ENCODE measurements around the gene VTCN1. TPM values are rescaled to one million over a fixed set of nuclear protein-coding genes. Genes with fewer than 3 reads are reported as not detected.

Gene VTCN1
- total and polyA plus RNA-seq, 2 of the 13 experiments (the other 11 are each of a cell fraction or from before 2014, with no cell fraction given) = not detected

GRCh38 chr1:117098287-117098890 is 112.3 kb downstream of the VTCN1 start:
- CTCF ChIA-PET (ENCODE audit: low intra/inter-chr PET ratio, low total read pairs) = no interaction called here
- H4K20me1 ChIP-seq (ENCODE audit: insufficient read depth, low read length) = no peaks in the 10 kb centered on the region
- H3K27me3 ChIP-seq (ENCODE audit: control insufficient read depth in 1 of 2, insufficient read depth in 2 of 2, low read length in 2 of 2) = no peaks in the 10 kb centered on the region
- no peaks in the 10 kb centered on the region for H3K9me3 ChIP-seq (ENCODE audit: low read length)
- no peak for FAIRE-seq
- H3K9ac ChIP-seq (ENCODE audit: insufficient read depth, low read depth, low read length) = no peak overlapping the region
- no peaks in the 10 kb centered on the region for H3K79me2 ChIP-seq (ENCODE audit: insufficient read depth, low read length)
- WGBS (ENCODE audit: low lambda C conversion rate) = 96% methylated on average over 4 of the region's 4 CpGs
- no peak for ATAC-seq
- H3K4me1 ChIP-seq (ENCODE audit: insufficient read depth, low read length) = no peaks in the 10 kb centered on the region
- in situ Hi-C loops (cut with HindIII; ENCODE audit: extremely low pct_ligation_motif_present, low pct_unique_long_range_greater_than_20kb) (no loop called here), intact Hi-C loops (cut with micrococcal nuclease; ENCODE audit: unreplicated experiment) (no loop called here)
- no peak overlapping the region for H3K4me3 ChIP-seq (replicated peaks in 1 of 3; ENCODE audit: insufficient read depth in 1 of 3, low read depth in 2 of 3, low read length in 3 of 3)
- H3K27ac ChIP-seq (ENCODE audit: extremely low read length, insufficient read depth, low read length) = no peak overlapping the region
- no peak for DNase-seq (ENCODE audit: low spot score)
- no peak overlapping the region for H2AFZ ChIP-seq (ENCODE audit: low read length)
- POLR2A ChIA-PET = no interaction called here
- BruUV-seq (replicated peaks) = no TSS peak
- H3K4me2 ChIP-seq (ENCODE audit: low read depth, low read length) = no peak overlapping the region
- peaks cover 10 to 65% of the 10 kb centered on the region in 2 experiments for H3K36me3 ChIP-seq (replicated peaks in 1 of 2; ENCODE audit: control insufficient read depth in 1 of 2, insufficient read depth in 2 of 2, low read length in 2 of 2)
- TF ChIP-seq HNRNPUL1 (IDR thresholded peaks at IDR 0.05; ENCODE audit: low read depth, low read length) = no peak
- no peak for TF ChIP-seq SRSF9 (IDR thresholded peaks at IDR 0.05; ENCODE audit: borderline replicate concordance, insufficient read depth, low read depth, low read length, poor library complexity, severe bottlenecking)
- TF ChIP-seq PRMT3 (CRISPR knock-in tag; IDR thresholded peaks at IDR 0.05; ENCODE audit: borderline replicate concordance, low read depth) = no peak
- TF ChIP-seq MAFF (IDR thresholded peaks at IDR 0.05; ENCODE audit: low read depth, low read length) = no peak
- TF ChIP-seq RBFOX2 (IDR thresholded peaks at IDR 0.05; ENCODE audit: low read depth, low read length) = no peak
- no peak for TF ChIP-seq ZNF75D (CRISPR knock-in tag; IDR thresholded peaks at IDR 0.05; ENCODE audit: borderline replicate concordance)
- no peak for TF ChIP-seq SNAPC4 (CRISPR knock-in tag; IDR thresholded peaks at IDR 0.05)
- no peak for TF ChIP-seq ZNF33B (CRISPR knock-in tag; IDR thresholded peaks at IDR 0.05)
- no peak for TF ChIP-seq MTA1 (CRISPR knock-in tag; IDR thresholded peaks at IDR 0.05; ENCODE audit: borderline replicate concordance)
- TF ChIP-seq ZFAT (CRISPR knock-in tag; conservative IDR thresholded peaks at IDR 0.05) = no peak
- no peak for TF ChIP-seq SPEN (CRISPR knock-in tag; IDR thresholded peaks at IDR 0.05; ENCODE audit: low read depth)
- TF ChIP-seq STAT5B (CRISPR knock-in tag; IDR thresholded peaks at IDR 0.05) = no peak
- TF ChIP-seq ZBTB46 (CRISPR knock-in tag; IDR thresholded peaks at IDR 0.05; ENCODE audit: borderline replicate concordance) = no peak
- no peak for TF ChIP-seq HINFP (CRISPR knock-in tag; IDR thresholded peaks at IDR 0.05; ENCODE audit: low read depth)
- no peak for TF ChIP-seq ZNF773 (CRISPR knock-in tag; IDR thresholded peaks at IDR 0.05; ENCODE audit: borderline replicate concordance)
- no peak for TF ChIP-seq ZNF816 (CRISPR knock-in tag; IDR thresholded peaks at IDR 0.05; ENCODE audit: borderline replicate concordance)

All from HepG2 (cell line).